NCI-H345 (cell line): ENCODE measurements around the gene IFT57.

Experiments
- DNase-seq: peaks from one replicate; lab custom pipeline; 2025; lab: John Stamatoyannopoulos, UW

IFT57 gene

GRCh38 chr3:108218811-108219210 lies 3.4 kb downstream of the IFT57 start:
- no peak for DNase-seq

DNA sequence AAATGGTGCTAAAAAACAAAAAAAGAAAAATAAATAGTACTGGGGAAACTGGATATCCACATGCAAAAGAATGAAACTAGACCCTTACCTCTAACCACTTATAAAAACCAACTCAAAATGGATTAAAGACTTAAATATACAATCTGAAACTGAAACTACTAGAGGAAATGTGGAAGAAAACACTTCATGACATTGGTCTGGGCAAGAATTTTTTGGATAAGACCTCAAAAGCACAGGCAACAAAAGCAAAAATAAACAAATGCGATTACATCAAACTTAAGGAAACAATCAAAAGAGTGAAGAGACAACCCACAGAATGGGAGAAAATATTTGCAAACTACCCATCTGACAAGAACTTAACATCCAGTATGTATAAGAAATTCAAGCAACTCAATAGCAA lies 6.4 kb downstream of the IFT57 start:
- no peak for DNase-seq

GRCh38 chr3:108209579-108209978 lies 12.6 kb downstream of the IFT57 start:
- no peak for DNase-seq

DNA sequence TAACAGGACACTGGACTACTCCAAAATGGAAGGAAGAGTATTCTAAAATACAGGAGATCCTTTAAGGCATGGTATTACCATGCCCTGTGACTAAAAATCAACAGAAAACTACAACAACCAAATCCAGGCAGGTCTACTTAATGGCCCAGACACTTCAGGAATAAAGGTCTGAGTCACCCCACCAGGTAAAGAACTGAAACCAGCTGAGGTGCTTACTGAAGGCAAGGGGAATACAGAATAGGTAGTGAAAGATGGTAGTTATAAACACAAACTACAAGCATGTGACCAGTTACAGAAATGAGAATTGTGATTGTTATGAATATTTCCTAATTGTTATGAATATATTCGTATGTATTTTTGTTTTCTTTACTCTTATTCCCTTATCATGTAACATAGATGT lies 13.4 kb downstream of the IFT57 start:
- DNase-seq, result no peak

DNA sequence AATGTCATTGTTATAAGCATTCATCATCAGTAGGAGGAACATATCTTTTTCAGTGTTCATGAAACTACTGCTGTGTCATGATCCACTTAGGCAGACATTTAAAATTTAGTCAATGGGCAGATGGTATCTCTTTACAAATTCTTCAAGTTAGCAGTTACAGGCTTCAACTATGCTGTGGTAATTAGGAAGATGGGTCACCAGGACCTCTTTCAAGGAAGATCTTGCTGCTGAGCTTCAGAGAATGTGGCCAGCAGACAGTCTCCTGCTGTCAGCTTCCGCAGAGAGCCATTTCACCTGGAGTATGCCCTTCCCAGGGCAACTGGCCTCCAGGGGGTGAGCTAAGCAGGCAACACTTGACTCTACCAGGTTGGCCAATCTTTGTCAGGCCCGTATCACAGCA lies 19.4 kb downstream of the IFT57 start:
- no peak for DNase-seq

- no peak for DNase-seq
Measured at GRCh38 chr3:108202080-108202479, 20.1 kb downstream of the IFT57 start.

GRCh38 chr3:108201258-108201657 lies 21.0 kb downstream of the IFT57 start:
- no peak for DNase-seq

- no peak for DNase-seq
Measured at GRCh38 chr3:108200578-108200977, 21.6 kb downstream of the IFT57 start.

GRCh38 chr3:108200024-108200423 lies 22.2 kb downstream of the IFT57 start:
- DNase-seq, result no peak

- DNase-seq, result no peak
Measured at GRCh38 chr3:108191394-108191793, 30.8 kb downstream of the IFT57 start.

- DNase-seq, result no peak
Measured at GRCh38 chr3:108190346-108190745, 31.9 kb downstream of the IFT57 start.

DNA sequence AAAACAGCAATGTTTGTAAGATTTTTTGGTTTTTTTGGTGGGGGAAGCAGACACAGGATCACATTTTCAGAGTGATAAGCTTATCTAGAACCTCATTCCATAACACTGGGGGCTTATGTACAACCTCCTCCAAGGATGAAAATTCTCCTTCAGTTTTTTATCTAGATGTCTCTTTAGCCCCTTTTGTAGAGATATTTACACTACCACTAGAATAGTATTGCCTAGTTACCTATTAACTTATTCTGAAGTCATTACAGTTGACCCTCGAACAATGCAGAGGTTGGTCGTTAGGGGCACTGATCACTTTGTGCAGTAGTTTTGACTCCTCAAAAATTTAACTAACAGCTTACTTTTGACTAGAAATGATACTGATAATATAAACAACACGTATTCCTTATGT lies 32.8 kb downstream of the IFT57 start:
- no peak for DNase-seq

DNA sequence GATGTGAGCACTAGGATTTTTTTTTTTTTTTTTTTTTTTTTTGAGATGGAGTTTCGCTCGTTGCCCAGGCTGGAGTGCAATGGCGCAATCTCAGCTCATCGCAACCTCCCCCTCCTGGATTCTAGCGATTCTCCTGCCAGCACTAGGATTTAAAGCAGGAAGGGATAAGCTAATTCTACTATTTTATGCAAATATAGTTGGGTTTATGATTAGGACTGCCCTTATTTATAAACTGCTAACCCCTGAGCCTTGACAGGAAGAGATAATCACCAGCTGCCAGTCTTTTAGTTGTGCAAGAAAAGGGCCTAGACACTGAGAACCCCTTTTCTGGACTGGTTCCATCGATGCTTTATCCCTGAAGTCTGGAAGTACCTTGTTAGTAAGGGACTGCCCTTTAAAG lies 36.7 kb downstream of the IFT57 start:
- DNase-seq, result no peak

- no peak for DNase-seq
Measured at GRCh38 chr3:108184824-108185223, 37.4 kb downstream of the IFT57 start.

- no peak for DNase-seq
Measured at GRCh38 chr3:108183971-108184370, 38.3 kb downstream of the IFT57 start.

GRCh38 chr3:108183181-108183580 lies 39.0 kb downstream of the IFT57 start:
- DNase-seq, result no peak

- DNase-seq, result no peak
Measured at GRCh38 chr3:108182339-108182738, 39.9 kb downstream of the IFT57 start.

GRCh38 chr3:108181172-108181571 lies 41.1 kb downstream of the IFT57 start:
- DNase-seq, result no peak

- DNase-seq, result no peak
Measured at GRCh38 chr3:108180194-108180593, 42.0 kb downstream of the IFT57 start.

DNA sequence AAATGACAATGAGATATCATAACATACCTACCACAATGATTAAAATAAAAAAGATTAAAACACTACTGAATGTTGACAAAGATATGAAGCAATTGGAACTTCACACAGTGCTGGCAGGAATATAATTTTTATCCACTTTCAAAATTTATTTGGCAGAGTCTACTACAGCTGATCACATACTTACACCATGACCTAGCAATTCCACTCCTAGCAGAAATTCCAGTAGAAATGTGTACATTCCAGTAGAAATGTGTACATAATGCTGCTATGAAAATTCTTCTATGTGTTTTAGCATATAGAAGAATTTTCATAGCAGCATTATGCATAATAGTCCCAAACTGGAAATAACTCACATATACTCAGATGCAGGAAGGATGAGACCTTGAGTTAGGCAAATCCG lies 43.5 kb downstream of the IFT57 start:
- DNase-seq, result no peak

DNA sequence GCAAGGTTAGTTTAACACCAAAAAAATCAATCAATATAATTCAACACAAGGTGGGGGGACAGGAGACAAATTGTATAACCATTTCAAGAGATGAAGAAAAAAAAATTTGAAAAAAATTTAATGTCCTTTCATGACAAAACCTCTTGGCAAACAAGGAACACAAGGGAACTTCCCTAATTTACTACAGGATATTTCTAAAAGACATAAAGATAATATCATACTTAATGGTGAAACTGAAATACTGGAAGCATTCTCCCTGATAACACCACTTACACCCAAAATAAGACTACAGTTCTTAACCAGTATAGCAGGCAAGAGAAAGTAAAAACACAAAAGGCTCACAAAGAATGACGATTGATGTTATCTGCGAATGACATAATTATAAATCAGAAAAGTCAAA lies 44.7 kb downstream of the IFT57 start:
- DNase-seq, result no peak

DNA sequence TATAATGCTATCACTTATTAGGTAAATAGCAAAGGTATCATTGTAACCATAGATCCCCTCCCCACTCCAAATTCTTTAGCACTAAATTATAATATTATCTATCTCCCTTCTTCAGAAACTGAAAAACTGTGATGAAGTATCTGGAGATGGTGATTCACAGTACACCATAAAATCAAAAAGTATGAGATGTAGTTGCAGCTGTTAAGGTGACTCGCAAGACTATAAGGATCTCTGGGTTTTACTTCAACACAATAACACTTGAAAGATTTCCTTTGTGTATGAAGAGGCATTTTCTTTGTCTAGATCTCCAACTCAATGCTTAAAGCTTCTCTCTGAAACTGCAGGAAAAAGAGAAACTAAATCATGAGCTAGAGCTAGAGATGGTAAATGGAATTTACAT lies 46.9 kb downstream of the IFT57 start:
- no peak for DNase-seq

DNA sequence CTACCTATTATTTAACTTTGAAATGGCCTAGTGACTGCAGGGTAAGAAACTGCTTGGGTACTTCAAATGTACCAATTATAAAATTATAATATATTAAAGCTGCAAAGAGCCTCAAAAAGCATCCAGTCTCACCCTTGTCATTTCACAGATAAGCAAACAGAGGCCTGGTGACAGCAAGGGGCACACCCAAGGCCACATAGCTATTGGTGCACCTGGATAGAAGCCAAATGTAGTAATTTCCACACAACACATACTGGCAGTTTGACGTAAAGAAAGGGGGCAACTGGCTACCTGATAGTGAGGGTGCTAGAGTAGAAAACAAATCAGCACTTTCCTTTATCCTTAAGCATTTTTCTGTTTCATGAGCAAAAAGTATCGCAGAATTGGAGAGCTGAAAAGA lies 51.1 kb downstream of the IFT57 start:
- no peak for DNase-seq

DNA sequence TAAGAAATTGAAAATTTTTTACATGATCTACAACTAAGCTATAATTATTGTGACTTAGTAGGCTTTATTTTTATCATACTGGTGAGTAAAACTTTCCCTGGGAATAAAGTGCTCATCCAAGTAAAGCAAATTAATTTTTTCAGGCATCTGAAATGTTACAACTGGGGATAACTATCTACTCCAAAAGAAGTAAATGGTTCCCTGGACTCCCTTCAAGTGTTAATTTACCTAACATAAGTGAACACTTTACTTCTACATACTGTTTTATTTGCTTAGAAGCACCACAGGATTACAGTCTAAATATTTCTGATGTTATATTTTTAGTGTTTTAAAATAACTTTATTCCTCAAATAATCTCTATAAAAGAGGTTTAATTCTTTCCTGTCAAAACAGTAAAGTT lies 57.8 kb downstream of the IFT57 start:
- DNase-seq, result no peak

- no peak for DNase-seq
Measured at GRCh38 chr3:108159865-108160264, 62.4 kb downstream of the IFT57 start.
